Measurements from ENCODE around the gene ZBED6.

GRCh38 chr1:203751051-203751450 lies 44.4 kb upstream of the ZBED6 start:
- no peak for TF ChIP-seq CTCF (IDR thresholded peaks at IDR 0.05)
- no peak for TF ChIP-seq POLR2A (IDR thresholded peaks at IDR 0.05)

All from heart left ventricle (tissue), 13 donors.